Stimulated activated CD4-positive, alpha-beta T cell treated with anti-CD3 and anti-CD28 coated beads, Interleukin-4, amount 100 ng/mL, for 4 hours (primary cell): ENCODE measurements around the gene MMD.
"Not testable (repeated sequence)": the region's sequence is repeated elsewhere in the genome, so short reads cannot be mapped to it uniquely, and the experiment has no call there.

Source experiments
- DNase-seq, 2 experiments: peaks; one replicate each; pipeline ENCODE4 v3.0.0-alpha.2; 2020

Gene MMD

GRCh38 chr17:55418369-55419268 lies 3.0 kb downstream of the MMD start:
- no peak for DNase-seq

GRCh38 chr17:55417411-55418268 lies 4.0 kb downstream of the MMD start:
- no peak for DNase-seq

- no peak for DNase-seq
Observed at GRCh38 chr17:55416470-55417052, 5.1 kb downstream of the MMD start.

GRCh38 chr17:55416000-55416399 lies 5.6 kb downstream of the MMD start:
- no peak for DNase-seq

GRCh38 chr17:55414983-55415382 lies 6.7 kb downstream of the MMD start:
- DNase-seq = no peak

GRCh38 chr17:55413825-55414489 lies 7.7 kb downstream of the MMD start:
- no peak for DNase-seq

GRCh38 chr17:55411463-55411855 lies 10.2 kb downstream of the MMD start:
- no peak for DNase-seq

- DNase-seq = no peak
Observed at GRCh38 chr17:55410722-55411462, 10.7 kb downstream of the MMD start.

- DNase-seq = no peak
Observed at GRCh38 chr17:55409030-55409800, 12.4 kb downstream of the MMD start.

GRCh38 chr17:55407641-55408566 lies 13.7 kb downstream of the MMD start:
- no peak for DNase-seq

GRCh38 chr17:55405600-55405999 lies 16.0 kb downstream of the MMD start:
- DNase-seq = no peak

GRCh38 chr17:55404197-55404596 lies 17.4 kb downstream of the MMD start:
- not testable (repeated sequence) for DNase-seq

- DNase-seq = no peak
Observed at GRCh38 chr17:55402374-55402773, 19.3 kb downstream of the MMD start.

GRCh38 chr17:55398689-55399088 lies 22.9 kb downstream of the MMD start:
- no peak for DNase-seq

- no peak for DNase-seq
Observed at GRCh38 chr17:55395803-55396505, 25.7 kb downstream of the MMD start.

GRCh38 chr17:55394357-55395021 lies 27.1 kb downstream of the MMD start:
- no peak for DNase-seq

- no peak for DNase-seq
Observed at GRCh38 chr17:55391764-55392467, 29.7 kb downstream of the MMD start.

GRCh38 chr17:55391244-55391757 lies 30.3 kb downstream of the MMD start:
- no peak for DNase-seq
